ENCODE measurements around the gene ABTB2.

The ABTB2 gene

DNA sequence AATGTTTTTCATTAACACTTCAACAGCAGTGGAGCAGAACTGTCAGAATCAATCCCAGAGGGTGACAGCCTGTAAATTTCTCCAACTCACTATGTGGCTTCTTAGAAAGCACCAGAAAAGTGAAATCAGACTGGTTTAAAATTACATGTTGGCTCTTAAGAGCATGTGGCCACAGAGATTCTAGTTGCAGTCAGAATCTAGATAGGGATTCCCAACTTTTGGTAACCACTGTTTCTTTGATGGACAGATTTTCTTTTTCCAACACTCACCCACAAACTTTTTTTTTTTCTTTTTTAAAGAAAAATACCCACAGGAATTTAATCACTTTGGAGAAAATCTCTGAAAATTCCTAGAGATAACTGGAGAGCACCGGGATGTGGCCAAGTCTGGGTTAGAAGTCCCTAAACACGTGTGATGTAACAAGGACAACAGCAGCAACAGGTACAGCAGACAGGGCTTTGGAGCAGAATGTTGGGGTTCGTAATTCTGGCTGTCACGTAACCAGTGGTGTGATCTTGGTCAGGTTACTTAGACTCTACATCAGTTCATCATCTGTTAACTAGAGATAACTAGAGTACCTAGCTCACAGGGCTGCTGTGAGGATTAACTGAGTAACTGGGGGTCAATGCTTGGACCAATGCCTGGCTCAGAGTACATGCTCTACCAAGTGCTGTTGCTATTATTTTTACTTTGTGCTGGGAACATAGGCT lies 152.3 kb downstream of the ABTB2 start:
- DNase-seq, result no peak

DNA sequence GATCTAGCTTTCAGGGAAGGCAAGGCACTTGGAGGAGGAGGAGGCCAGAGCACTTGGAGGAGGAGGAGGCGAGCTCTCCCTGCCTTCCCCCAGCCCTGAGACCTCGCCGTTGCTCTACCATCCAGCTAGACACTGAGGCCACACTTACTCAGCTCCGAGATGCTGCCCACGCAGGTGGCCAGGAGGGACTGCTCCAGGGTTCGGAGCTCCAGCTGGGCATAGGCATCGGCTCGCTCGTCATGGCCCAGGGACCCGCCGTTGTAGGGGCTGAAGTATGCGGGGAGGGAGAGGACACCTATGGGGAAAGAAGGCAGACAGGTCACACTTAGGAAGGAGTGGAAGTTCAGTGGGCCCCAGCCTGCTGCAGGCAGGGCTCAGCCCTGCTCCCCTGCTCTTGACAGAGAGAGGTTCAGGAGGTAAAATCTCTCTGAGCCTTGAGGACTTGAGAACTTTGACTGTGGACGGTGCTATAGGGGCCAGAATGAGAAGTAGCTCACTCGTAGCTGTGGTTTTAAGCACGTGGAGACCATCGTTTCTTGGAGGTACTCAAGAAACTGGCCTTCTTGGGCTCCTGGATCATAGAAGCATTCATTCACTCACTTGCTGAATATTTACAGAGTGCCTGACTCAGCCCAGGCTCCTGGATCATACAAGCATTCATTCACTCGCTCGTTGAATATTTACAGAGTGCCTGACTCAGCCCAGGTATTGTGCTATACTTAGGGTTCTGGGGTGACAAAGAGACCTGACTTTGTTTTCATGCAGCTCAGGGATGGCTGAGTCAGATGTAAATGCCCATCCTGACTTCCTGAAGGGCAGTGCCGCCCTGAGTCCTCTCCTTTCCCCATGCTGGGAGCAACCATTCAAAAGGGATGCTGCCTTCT lies 153.2 kb downstream of the ABTB2 start:
- no peak for DNase-seq

DNA sequence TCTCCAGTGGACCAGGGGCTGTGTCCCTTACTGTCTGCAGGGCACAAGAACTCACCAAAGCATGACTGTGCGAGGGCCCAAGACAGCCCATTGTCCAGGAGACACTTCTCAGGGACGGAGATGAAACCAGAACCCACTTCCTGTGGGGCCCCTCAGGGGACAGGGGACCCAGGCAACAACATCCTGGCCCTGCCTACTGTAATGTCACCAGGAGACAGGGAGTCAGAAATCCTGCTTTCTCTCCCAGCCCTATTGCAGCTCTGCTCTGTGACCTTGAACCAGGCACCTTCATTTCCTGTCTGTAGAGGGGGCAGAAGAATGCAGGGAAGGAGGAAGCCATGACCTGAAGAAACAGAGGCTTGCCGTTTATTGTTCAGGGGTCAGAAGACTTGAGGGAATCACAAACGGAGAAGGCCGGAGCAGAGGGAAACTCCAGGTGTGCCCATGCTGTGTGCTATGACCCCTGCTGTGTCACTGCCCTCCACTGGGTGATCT lies 154.4 kb downstream of the ABTB2 start:
- DNase-seq, result no peak

DNA sequence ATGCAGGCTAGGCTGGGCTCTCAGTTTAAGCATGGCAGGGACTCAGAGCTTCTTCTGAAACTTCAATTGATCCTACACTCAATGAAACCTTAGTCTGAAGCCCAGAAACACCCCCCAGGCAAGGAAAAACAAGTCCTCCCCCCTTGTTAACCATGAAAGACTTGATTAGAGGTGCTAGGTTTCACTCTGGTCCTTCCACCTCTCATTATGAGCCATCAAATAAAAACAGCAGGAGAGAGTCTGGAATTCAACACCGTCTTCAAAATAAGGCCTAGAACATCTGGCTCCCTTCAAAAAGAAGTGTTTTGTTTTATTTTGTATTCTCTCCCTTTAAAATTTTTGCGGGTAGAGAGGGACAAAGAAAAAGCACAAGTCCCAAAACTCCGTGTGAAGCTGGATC lies 156.7 kb downstream of the ABTB2 start:
- DNase-seq, result no peak

DNA sequence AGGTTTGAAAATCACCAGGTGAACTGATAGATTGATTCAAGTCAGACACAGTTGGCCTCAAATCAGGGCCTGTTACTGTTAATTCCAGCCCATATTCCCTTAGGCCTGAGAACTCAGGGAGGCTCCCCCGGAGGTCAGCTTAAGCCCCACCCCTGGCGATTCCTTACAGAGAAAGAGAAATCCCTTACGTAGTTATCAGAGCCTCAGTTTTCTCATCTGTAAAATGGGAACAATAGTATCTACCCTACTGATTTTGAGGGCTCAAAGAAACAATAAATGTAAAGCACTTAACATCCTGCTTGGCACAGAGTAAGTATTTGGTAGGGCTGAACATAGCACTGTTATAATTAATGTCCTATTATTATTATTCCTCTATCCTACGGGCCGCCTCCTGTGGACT lies 158.3 kb downstream of the ABTB2 start:
- no peak for DNase-seq

DNA sequence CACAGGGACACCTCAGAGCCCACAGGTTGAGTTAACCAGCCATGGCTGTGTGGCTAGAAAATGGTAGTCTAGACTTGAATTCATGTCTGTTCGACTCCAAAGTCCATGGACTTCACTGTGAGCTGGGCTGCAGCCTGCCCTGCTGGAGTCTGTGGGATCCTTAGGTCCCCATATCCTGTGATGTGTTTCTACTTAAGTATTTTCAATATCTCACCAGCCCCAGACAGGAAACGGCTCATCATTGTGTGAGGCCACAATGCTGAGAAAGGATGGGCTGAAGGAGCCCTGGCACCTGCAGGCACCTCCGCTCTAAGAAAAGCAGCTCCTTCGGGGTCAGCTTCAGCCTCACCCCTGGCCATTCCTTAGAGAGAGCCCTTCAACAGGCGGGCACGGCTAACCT lies 159.3 kb downstream of the ABTB2 start:
- DNase-seq, result no peak

DNA sequence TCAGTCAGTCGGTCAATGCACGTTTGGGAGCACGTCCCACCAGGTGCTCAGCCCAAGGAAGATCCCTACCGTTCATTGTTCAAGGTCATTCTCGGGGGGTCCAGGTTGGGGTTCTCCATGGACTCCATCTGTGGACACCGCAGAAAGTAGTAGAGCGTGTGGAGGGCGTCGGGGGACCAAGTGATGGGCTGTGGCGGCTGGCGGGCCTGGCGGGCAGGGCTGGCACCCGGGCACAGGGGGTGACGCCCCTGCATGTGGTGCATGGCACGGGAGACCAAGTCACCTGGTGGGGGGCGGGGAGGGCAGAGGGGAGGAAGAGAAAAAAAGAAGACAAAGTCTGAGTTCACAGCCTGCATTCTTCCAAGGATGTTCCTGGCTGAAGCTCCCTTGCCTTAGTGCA lies 160.6 kb downstream of the ABTB2 start:
- DNase-seq, result no peak

DNA sequence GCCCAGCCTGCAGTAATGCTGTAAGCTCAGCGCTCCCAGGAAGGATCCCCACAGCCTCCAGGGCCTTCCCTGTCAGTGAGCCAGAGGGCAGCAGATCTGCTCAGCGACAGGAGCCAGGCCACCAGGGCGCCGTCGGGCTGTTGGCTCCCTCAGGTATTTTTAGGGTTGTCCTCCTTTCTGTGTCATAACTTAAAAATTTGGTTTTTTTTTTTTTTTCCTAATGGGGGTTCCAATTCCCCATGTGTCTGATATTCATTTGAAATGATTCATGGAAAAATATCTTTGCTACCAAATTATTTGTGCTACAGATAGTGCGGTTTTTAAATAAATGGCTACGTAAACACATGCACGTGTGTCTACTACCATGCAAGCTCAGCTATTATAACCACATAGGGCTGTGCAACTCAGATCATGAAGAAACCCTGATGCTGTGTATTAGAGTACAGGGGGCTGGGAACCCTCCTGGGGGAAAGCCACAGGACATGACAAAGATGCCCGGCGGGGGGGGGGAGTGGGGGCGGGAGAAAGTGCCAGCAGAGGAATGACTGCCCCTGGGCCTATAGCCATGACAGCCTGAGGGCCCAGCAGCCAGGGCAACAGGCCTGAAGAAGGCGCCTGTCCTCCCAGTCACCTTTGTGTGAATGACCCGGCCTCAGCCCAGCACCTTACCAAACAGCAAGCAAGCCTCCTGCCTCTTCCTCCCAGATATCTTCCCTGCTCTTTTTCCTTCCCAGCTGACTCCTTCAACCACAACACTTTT lies 163.1 kb downstream of the ABTB2 start:
- DNase-seq, result no peak

DNA sequence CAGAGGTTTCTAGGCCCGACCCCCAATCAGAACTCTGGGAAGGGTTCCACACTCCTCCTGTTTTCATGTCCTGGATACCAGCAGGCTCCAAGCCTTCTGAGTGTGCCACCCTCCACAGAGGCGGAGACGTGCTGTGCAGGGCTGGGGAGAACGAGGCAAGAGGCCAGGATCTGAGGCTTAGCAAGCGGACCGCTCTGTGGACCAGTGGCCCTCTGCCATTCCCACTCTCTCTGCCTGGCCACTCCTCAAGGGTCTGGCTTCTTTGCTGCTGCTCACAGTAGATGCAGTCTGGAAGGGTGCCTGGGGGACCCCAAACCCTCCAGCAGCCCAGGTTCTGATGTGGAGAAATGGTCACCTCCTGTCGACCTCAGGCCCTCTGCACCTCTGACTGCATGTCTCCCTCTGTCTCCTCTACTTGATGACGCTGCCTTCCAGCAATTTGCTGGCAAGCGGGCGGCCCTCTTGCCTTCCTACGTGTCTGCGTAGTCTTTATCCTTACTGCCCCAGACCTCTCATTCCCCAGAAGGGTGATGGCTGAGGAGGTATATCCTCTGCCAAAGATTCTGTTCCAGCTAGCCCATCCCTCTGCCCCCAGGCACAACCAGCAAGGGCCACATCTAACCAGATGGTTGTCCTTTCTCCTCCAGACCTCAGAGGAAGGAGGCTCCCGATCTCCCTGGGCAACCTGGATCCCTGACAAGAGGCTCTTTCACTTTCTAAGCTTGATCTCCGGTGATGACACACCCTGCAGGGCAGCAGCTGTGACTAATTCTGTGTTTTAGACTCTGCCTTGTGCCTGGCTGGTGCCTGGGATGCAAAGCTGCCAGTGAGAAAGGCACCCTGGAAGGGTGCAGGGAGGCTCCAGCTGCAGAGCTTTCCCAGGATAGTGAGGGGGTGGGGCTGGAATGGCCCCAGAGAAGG lies 165.1 kb downstream of the ABTB2 start:
- DNase-seq, result no peak

DNA sequence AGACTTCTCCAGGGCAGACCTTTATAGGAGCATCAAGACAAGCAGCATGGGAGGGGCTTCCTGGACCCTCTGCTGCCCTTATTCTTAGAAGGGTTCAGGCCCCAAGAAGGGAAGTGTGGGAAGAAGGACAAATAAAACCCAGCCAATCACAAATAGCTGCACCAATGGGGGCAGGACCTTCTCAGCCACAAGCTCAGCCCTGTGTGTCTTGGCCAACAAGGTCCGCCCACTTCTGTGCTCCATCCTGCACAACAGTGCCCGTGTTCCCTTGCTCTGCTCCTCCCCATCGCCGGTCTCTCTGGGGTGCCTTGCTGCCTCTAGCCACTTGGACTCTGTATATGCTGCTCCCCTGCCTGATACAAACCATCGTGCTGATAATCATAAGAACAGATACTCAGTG lies 166.2 kb downstream of the ABTB2 start:
- DNase-seq, result no peak

DNA sequence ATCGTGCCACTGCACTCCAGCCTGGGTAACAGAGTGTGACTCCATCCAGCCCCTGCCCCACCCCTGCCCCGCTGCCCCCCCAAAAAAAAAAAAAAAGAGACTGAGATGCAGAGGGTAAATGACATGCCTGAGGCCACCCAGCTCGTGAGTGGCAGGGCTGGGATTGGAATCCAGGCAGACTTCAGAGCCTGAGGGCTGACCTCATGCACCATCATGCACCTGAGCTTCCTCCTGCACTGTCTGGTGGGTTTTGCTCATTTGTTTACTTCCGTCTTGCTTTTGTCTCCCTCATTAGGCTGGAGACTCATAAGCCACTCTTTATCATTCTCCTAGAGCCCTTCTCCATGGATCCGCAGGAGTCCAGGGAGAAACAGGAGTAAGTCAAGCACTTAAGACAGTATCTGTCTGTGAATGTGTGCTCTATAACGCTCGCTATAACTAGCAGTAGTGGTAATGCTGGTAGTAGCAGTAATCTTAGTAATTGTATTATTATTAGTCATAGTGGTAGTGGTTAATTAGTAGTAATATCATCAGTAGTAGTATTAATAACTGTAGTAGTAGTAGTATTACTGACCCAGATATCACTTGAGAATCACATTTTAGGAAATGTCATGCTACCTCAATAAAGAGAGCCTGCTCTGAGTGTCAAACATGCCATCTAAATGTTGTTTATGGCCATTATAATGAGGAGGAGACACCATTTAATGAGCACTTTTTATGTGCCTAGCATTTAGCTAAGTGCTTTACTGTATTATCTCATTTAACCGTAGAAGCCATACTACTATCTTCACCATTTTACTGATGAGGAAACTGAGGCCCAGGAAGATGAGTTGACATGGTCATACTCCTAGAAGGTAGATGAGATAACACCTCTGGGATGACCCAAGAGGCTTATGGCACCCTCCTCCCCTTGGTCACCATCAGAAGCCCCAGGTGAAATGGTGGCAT lies 167.3 kb downstream of the ABTB2 start:
- no peak for DNase-seq

DNA sequence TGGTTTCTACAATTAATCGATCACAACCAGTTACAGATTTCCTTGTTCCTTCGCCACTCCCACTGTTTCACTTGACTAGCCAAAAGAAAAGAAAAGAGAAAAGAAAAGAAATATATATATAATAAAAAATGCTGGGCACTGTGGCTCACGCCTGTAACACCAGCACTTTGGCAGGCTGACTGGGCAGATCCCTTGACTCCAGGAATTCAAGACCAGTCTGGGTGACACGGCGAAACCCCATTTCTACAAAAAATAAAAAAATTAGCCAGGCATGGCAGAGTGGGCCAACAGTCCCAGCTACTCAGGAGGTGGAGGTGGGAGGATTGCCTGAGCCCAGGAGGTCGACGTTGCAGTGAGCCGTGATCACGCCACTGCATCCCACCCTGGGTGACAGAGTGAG lies 168.6 kb downstream of the ABTB2 start:
- DNase-seq, result no peak

DNA sequence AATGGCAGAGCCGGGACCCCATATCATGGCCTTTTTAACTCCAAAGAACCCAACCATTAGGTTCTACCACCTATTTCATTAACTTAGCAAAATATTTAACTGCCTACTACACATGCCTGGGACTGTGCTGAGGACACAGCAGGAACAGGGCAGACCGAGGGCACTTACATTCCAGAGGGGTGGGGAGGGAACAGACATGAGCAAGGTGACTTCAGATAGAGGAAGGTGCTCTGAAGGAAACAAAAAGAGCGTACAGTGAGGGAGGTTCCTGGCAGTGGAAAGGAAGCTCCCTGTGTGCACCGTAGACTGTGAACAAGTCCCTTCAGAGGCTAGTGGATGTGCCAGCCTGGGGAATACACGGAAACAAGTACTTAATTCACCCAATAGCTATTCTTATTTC lies 169.6 kb downstream of the ABTB2 start:
- DNase-seq, result no peak

DNA sequence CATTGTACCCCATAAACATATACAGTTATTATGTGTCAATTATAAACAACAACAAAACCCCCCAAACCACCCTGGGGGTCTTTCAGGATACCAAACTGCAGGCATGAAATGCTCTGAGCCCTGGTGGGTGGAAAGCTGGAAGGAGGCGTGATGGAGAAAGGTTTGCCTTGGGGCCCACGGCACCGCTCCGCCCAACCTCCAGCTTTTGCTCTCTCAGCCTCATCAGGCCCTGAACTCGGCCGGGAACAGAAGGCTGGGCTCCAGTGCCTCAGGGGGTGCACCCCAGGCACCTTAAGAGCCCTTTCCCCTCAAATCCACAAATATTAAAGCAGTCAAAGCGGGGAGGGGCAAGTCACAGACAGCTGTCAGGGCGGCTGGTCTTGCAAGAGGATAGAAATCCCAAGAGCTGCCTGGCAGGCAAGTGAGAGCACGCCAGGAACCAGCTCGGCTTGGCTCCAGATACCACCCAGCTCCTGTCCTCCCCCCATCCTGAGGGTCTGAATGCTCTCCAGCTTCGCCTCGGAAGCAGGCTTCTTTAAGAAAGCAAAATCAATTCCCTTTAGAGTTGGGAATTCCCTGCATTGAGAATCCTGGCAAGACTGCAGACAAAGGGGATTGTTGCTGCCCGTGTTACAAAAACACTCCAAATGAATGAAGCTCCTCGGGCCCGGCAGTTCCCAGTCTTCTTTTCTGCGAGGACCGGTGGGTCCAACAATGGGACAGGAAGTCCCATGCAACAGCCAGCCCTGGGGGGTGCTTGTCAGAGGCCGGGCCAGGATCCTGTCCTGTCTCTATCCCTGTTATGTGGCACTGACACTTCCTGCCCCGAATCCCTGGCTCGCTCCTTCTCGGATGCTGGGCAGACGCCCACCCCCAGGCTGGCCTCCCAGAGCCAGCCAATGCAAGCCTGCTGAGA lies 171.6 kb downstream of the ABTB2 start:
- no peak for DNase-seq

DNA sequence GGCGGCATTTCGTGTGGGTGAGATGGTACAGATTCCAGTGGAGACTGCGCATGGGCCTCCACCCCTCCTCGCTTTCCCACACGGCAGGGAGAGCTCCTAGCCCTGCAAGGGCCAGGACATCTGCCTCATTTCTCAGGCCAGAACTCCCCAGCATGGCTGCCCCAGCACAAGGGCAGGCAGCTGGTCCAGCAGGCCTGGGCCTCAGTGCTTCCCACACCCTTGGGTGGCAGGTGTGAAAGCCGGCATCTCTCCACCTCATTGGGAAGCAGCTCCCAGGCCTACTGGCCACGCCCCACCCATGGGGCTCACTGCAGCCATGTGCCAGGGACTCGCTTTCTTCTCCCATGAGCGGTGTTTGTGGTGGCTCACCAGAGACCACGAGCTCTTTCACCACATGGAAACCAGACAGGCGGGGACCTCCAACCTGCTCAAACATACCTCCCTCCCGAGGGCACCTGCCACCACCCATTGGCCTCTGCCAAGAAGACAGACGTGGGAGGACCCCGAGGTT lies 173.2 kb downstream of the ABTB2 start:
- no peak for DNase-seq

DNA sequence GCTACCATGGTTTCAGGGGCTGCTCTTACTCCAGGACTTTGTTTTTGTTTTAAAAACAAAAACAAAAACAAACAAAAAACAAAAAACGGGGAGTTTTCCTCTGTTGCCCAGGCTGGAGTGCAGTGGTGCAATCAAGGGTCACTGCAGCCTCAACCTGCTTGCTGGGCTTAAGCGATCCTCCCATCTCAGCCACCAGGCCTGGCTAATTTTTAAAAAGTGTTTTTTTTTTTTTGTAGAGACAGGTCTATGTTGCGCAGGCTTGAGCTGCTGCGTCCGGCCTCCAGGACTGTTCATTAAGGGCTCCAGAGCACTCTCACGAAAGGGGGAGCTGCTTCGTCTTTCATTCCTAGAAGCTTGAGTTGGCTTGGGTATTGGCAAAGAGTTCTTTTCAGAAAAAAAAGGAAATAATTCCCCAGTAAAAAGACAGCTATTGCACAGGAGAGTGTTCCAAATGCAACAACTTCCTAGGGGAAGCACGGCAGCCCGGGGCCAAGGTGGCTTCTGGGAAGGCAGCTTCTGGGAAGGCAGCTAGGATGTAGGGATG lies 173.9 kb downstream of the ABTB2 start:
- no peak for DNase-seq

DNA sequence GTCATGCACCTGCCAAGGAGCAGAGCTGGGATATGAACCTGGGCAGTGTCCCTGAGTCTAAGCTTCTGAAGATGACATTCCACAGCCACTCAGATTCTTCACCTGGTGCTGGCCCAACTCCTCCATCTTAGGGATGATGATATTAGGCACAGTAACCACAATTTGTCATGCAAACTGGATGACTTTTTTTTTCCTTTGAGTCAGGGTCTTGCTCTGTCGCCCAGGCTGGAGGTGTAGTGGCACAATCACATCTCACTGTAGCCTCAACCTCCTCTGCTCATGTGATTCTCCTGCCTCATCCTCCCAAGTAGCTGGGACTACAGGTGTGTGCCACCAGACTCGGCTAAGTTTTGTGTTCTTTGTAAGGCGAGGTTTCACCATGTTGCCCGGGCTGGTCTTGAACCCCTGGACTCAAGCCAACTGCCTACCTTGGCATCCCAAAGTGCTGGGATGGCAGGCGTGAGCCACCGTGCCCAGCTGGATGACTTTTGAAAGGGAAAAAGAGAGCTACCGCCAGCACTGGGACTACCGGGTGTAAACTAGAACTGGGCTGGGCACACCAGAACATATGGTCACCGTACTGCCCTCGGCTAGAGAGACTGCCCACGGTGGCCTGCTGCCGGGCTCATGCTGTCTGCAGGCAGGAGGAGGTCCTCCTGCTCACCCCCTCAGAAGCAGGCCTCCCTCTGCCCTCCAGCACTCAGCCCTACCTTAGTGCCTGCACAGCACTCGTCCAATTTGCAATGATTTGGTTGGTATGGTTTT lies 174.7 kb downstream of the ABTB2 start:
- no peak for DNase-seq

DNA sequence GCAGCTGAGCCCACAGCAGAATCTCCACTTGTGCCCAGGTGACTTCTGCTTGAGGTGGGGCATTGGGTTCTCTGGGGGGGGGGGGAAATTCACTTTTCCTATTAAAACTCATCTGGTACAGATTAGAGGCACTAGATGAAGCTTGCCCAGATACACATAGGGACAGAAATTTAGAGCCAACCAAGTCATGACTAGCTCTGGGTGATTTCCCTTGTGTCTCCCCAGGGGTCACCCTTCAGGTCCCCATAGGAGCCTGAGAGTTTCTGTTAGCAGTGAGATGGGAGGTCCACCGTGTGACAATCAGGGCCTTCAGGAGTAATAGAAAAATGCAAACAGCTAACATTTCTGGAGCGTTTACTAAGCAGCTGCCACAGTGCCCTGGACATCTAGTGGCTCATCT lies 175.4 kb downstream of the ABTB2 start:
- no peak for DNase-seq
